HepG2 (cell line): Measurements from ENCODE around the gene SYPL2. TPM values are rescaled to one million over a fixed set of nuclear protein-coding genes. Genes with fewer than 3 reads are reported as not detected.

ENCODE experiments used
- CHCHD3 ChIP-seq: sonication (generic); formaldehyde crosslinking; IDR thresholded peaks from 2 replicates; pipeline ENCODE4 v1.8.0; 2022; ENCODE audit warnings: mild to moderate bottlenecking, missing genetic modification reagents, moderate library complexity
- NCOA2 ChIP-seq: sonication (generic); formaldehyde crosslinking; IDR thresholded peaks from 2 replicates; pipeline ENCODE4 v1.8.0; 2022; ENCODE audit warnings: inconsistent platforms
- REXO4 ChIP-seq: sonication (generic); formaldehyde crosslinking; IDR thresholded peaks from 2 replicates; pipeline ENCODE4 v1.8.0; 2022; ENCODE audit warnings: missing genetic modification reagents, mild to moderate bottlenecking, borderline replicate concordance
- RFX3 ChIP-seq: IDR thresholded peaks from 2 replicates; pipeline ENCODE4 v1.6.1; 2016; ENCODE audit warnings: missing biosample characterization, missing genetic modification reagents
- SMC3 ChIP-seq: IDR thresholded peaks from 2 replicates; pipeline ENCODE4 v1.6.1; 2011; ENCODE audit warnings: low read length, improper control_type of control experiment
- SRF ChIP-seq: IDR thresholded peaks from 2 replicates; pipeline ENCODE4 v1.6.1; 2011; ENCODE audit warnings: mild to moderate bottlenecking, low read depth, low read length, moderate library complexity
- TEAD3 ChIP-seq: optimal IDR thresholded peaks from 2 replicates; pipeline ENCODE3; 2016; ENCODE audit warnings: borderline replicate concordance
- ZKSCAN8 ChIP-seq: IDR thresholded peaks from 2 replicates; pipeline ENCODE4 v1.6.1; 2016; ENCODE audit warnings: borderline replicate concordance, missing genetic modification reagents, missing compliant biosample characterization
- ZNF556 ChIP-seq: sonication (generic); formaldehyde crosslinking; IDR thresholded peaks from 2 replicates; pipeline ENCODE4 v1.4.0; 2020; ENCODE audit warnings: mild to moderate bottlenecking, missing genetic modification reagents, borderline replicate concordance
- ZNF589 ChIP-seq: sonication (generic); formaldehyde crosslinking; conservative IDR thresholded peaks from 2 replicates; pipeline ENCODE4 v1.8.0; 2022; ENCODE audit warnings: mild to moderate bottlenecking, moderate library complexity, missing genetic modification reagents
- ZNF598 ChIP-seq: sonication (generic); formaldehyde crosslinking; IDR thresholded peaks from 2 replicates; pipeline ENCODE4 v1.5.1; 2020; ENCODE audit warnings: mild to moderate bottlenecking, missing genetic modification reagents, borderline replicate concordance
- ZNF788 ChIP-seq: sonication (generic); formaldehyde crosslinking; IDR thresholded peaks from 2 replicates; pipeline ENCODE4 v1.5.0; 2020; ENCODE audit warnings: mild to moderate bottlenecking, missing genetic modification reagents, borderline replicate concordance
- polyA plus RNA-seq, 8 experiments: library from polyadenylated mRNA; depleted of rRNA in 3 of 8; stranded (reverse) in 7 of 8; unstranded in 1 of 8; fragments of >200 nt; fragmentation: Illumina TruSeq in 4 of 8; extraction: Trizol in 4 of 8; gene quantifications; 2 replicates each; pipeline versions ENCODE4 v1.2.1 to v1.2.3, GENCODE V29; 2011 to 2016; ENCODE audit warnings: low read depth in 4 of 8, missing spikeins in 1 of 8, mixed read lengths in 1 of 8; ENCODE audit not compliant: insufficient read depth in 1 of 8
- total RNA-seq, 5 experiments: library from RNA; depleted of rRNA; stranded (reverse); fragments of >200 nt; fragmentation: Illumina TruSeq; extraction: Trizol; gene quantifications; 2 replicates each; pipeline ENCODE4 v1.2.3, GENCODE V29; 2016; ENCODE audit warnings: low read depth in 1 of 5
- TF ChIP-seq, protein P1 (sequence below): sonication (generic); formaldehyde crosslinking; conservative IDR thresholded peaks from 2 replicates; pipeline ENCODE4 v1.4.0; 2020; ENCODE audit warnings: mild to moderate bottlenecking, missing genetic modification reagents, moderate library complexity
- TF ChIP-seq, protein P2 (sequence below): sonication (generic); formaldehyde crosslinking; IDR thresholded peaks from 2 replicates; pipeline ENCODE4 v1.4.0; 2020; ENCODE audit warnings: low read depth, mild to moderate bottlenecking, missing genetic modification reagents
- TF ChIP-seq, protein P3 (sequence below): sonication (generic); formaldehyde crosslinking; IDR thresholded peaks from 2 replicates; pipeline ENCODE4 v1.4.0; 2020; ENCODE audit warnings: missing genetic modification reagents
- TF ChIP-seq, protein P4 (sequence below): conservative IDR thresholded peaks from 2 replicates; pipeline ENCODE4 v1.6.1; 2018; ENCODE audit warnings: missing genetic modification reagents

Gene SYPL2
- total and polyA plus RNA-seq, 2 of the 13 experiments (the other 11 are each of a cell fraction or from before 2014, with no cell fraction given): 0.17 to 0.24 TPM

DNA sequence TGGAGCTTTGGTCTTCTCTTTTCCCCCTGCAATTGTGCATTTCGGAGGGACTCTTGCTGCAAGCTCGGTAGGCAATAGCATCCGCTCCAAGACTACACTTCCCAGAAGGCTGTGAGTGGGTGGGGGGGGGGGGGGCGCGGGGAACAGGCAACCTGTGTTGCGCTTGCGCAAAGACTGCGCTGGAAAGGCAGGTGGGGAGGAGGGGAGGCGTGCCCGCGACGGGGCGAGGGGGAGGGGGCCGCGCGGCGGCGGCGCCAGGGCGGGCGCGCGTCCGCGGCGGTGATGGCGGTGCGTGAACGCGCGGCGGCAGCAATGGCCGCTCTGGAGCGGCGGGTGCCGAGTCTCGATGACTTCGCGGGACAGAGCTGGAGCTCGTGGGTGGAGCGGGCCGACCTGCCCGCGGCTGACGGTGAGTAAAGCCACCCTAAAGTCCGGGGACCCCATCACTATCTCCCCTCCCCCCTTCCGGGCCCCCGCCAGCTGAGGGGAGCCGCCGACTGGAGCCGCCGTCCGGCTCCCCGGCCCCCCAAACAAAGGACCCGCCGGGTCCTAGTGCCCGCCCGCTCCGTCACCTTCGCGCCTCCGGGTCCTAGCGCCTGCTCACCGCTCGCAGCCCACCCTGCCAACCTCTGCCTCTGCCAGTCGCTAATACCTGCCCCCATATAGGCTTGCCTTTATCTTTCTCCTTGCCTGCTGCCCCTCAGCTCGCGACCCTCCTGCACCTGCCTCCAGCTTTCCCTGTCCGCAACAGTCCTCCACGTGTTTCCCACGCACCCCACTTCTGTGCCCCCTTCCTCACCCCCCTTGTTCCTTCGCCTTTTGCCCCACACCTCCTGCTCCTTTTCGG, 17.5 kb downstream of the SYPL2 start, which contains the start of gene ATXN7L2 (continued):
- TF ChIP-seq ZNF589 (0 out of 2 replicates have a peak, but pooled peaks have one; percentile 39), REXO4 (CRISPR knock-in tag) (no peak), ZNF598 (CRISPR knock-in tag) (no peak; the same call in 1 of the 2 replicates), CHCHD3 (CRISPR knock-in tag) (no peak), TEAD3 (CRISPR knock-in tag) (no peak), RFX3 (no peak), NCOA2 (CRISPR knock-in tag) (peak; percentile 59; the same call in 1 of the 2 replicates), ZNF556 (CRISPR knock-in tag) (peak; percentile 67; the same call in 1 of the 2 replicates), ZNF788 (CRISPR knock-in tag) (peak; percentile 44; the same call in 1 of the 2 replicates), SRF (no peak), SMC3 (no peak), ZKSCAN8 (CRISPR knock-in tag) (no peak)
- TF ChIP-seq, protein P1, sequence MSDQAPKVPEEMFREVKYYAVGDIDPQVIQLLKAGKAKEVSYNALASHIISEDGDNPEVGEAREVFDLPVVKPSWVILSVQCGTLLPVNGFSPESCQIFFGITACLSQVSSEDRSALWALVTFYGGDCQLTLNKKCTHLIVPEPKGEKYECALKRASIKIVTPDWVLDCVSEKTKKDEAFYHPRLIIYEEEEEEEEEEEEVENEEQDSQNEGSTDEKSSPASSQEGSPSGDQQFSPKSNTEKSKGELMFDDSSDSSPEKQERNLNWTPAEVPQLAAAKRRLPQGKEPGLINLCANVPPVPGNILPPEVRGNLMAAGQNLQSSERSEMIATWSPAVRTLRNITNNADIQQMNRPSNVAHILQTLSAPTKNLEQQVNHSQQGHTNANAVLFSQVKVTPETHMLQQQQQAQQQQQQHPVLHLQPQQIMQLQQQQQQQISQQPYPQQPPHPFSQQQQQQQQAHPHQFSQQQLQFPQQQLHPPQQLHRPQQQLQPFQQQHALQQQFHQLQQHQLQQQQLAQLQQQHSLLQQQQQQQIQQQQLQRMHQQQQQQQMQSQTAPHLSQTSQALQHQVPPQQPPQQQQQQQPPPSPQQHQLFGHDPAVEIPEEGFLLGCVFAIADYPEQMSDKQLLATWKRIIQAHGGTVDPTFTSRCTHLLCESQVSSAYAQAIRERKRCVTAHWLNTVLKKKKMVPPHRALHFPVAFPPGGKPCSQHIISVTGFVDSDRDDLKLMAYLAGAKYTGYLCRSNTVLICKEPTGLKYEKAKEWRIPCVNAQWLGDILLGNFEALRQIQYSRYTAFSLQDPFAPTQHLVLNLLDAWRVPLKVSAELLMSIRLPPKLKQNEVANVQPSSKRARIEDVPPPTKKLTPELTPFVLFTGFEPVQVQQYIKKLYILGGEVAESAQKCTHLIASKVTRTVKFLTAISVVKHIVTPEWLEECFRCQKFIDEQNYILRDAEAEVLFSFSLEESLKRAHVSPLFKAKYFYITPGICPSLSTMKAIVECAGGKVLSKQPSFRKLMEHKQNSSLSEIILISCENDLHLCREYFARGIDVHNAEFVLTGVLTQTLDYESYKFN (CRISPR knock-in tag): peak; percentile 27; the same call in 1 of the 2 replicates
- TF ChIP-seq, protein P2, sequence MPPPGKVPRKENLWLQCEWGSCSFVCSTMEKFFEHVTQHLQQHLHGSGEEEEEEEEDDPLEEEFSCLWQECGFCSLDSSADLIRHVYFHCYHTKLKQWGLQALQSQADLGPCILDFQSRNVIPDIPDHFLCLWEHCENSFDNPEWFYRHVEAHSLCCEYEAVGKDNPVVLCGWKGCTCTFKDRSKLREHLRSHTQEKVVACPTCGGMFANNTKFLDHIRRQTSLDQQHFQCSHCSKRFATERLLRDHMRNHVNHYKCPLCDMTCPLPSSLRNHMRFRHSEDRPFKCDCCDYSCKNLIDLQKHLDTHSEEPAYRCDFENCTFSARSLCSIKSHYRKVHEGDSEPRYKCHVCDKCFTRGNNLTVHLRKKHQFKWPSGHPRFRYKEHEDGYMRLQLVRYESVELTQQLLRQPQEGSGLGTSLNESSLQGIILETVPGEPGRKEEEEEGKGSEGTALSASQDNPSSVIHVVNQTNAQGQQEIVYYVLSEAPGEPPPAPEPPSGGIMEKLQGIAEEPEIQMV (CRISPR knock-in tag): no peak
- TF ChIP-seq, protein P3, sequence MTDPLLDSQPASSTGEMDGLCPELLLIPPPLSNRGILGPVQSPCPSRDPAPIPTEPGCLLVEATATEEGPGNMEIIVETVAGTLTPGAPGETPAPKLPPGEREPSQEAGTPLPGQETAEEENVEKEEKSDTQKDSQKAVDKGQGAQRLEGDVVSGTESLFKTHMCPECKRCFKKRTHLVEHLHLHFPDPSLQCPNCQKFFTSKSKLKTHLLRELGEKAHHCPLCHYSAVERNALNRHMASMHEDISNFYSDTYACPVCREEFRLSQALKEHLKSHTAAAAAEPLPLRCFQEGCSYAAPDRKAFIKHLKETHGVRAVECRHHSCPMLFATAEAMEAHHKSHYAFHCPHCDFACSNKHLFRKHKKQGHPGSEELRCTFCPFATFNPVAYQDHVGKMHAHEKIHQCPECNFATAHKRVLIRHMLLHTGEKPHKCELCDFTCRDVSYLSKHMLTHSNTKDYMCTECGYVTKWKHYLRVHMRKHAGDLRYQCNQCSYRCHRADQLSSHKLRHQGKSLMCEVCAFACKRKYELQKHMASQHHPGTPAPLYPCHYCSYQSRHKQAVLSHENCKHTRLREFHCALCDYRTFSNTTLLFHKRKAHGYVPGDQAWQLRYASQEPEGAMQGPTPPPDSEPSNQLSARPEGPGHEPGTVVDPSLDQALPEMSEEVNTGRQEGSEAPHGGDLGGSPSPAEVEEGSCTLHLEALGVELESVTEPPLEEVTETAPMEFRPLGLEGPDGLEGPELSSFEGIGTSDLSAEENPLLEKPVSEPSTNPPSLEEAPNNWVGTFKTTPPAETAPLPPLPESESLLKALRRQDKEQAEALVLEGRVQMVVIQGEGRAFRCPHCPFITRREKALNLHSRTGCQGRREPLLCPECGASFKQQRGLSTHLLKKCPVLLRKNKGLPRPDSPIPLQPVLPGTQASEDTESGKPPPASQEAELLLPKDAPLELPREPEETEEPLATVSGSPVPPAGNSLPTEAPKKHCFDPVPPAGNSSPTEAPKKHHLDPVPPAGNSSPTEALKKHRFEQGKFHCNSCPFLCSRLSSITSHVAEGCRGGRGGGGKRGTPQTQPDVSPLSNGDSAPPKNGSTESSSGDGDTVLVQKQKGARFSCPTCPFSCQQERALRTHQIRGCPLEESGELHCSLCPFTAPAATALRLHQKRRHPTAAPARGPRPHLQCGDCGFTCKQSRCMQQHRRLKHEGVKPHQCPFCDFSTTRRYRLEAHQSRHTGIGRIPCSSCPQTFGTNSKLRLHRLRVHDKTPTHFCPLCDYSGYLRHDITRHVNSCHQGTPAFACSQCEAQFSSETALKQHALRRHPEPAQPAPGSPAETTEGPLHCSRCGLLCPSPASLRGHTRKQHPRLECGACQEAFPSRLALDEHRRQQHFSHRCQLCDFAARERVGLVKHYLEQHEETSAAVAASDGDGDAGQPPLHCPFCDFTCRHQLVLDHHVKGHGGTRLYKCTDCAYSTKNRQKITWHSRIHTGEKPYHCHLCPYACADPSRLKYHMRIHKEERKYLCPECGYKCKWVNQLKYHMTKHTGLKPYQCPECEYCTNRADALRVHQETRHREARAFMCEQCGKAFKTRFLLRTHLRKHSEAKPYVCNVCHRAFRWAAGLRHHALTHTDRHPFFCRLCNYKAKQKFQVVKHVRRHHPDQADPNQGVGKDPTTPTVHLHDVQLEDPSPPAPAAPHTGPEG (CRISPR knock-in tag): 0 out of 2 replicates have a peak, but pooled peaks have one; percentile 24
- TF ChIP-seq, protein P4, sequence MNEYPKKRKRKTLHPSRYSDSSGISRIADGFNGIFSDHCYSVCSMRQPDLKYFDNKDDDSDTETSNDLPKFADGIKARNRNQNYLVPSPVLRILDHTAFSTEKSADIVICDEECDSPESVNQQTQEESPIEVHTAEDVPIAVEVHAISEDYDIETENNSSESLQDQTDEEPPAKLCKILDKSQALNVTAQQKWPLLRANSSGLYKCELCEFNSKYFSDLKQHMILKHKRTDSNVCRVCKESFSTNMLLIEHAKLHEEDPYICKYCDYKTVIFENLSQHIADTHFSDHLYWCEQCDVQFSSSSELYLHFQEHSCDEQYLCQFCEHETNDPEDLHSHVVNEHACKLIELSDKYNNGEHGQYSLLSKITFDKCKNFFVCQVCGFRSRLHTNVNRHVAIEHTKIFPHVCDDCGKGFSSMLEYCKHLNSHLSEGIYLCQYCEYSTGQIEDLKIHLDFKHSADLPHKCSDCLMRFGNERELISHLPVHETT: peak; percentile 53; the same call in 1 of the 2 replicates
